SK-N-SH (cell line): Measurements from ENCODE around the gene GALNTL6.

ENCODE experiments used
- CHD2 ChIP-seq: fragments of 150-350 bp; IDR thresholded peaks from 2 replicates; pipeline ENCODE4 v1.6.1; 2018; ENCODE audit warnings: low read length; ENCODE audit not compliant: partially characterized antibody
- EP300 ChIP-seq, 2 experiments: IDR thresholded peaks; 2 replicates each; pipeline versions ENCODE4 v1.4.0 to v1.6.1; 2012; ENCODE audit warnings: borderline replicate concordance in 1 of 2, low read depth in 1 of 2, low read length in 1 of 2
- FOSL2 ChIP-seq: IDR thresholded peaks from 2 replicates; pipeline ENCODE4 v1.4.0; 2012; ENCODE audit warnings: low read depth, mild to moderate bottlenecking, moderate library complexity, borderline replicate concordance
- IRF3 ChIP-seq: fragments of 150-350 bp; IDR thresholded peaks from 2 replicates; pipeline ENCODE4 v1.6.1; 2016; ENCODE audit warnings: mild to moderate bottlenecking, low read depth, low read length
- MXI1 ChIP-seq: IDR thresholded peaks from 2 replicates; pipeline ENCODE4 v1.6.1; 2012; ENCODE audit warnings: mild to moderate bottlenecking, low read depth, low read length, improper control_type of control experiment
- POLR2AphosphoS5 ChIP-seq: IDR thresholded peaks from 2 replicates; pipeline ENCODE4 v1.6.1; 2012; ENCODE audit warnings: low read depth, low read length
- RAD21 ChIP-seq: IDR thresholded peaks from 2 replicates; pipeline ENCODE4 v1.6.1; 2012; ENCODE audit warnings: mild to moderate bottlenecking, low read length
- RCOR1 ChIP-seq: fragments of 150-350 bp; IDR thresholded peaks from 2 replicates; pipeline ENCODE4 v1.6.1; 2017; ENCODE audit warnings: antibody characterized with exemption, low read length
- SIN3A ChIP-seq: IDR thresholded peaks from 2 replicates; pipeline ENCODE4 v1.6.1; 2012; ENCODE audit warnings: low read depth, mild to moderate bottlenecking, low read length, moderate library complexity, borderline replicate concordance
- TAF1 ChIP-seq: IDR thresholded peaks from 2 replicates; pipeline ENCODE4 v1.6.1; 2012; ENCODE audit warnings: low read depth, mild to moderate bottlenecking, low read length, moderate library complexity, borderline replicate concordance
- USF2 ChIP-seq: fragments of 150-350 bp; IDR thresholded peaks from 2 replicates; pipeline ENCODE4 v1.6.1; 2017; ENCODE audit warnings: antibody characterized with exemption, low read length, low read depth, borderline replicate concordance
- TF ChIP-seq, protein P1 (sequence below): fragments of 200-600 bp; sonication (generic); IDR thresholded peaks from 2 replicates; pipeline ENCODE4 v1.6.1; 2017; ENCODE audit warnings: antibody characterized with exemption, mild to moderate bottlenecking, moderate library complexity
- TF ChIP-seq, protein P2 (sequence below): IDR thresholded peaks from 2 replicates; pipeline ENCODE4 v1.6.1; 2012; ENCODE audit warnings: mild to moderate bottlenecking, low read depth, low read length, moderate library complexity
- TF ChIP-seq, protein P3 (sequence below): IDR thresholded peaks from 2 replicates; pipeline ENCODE4 v1.4.0; 2012; ENCODE audit warnings: low read depth, borderline replicate concordance

- TF ChIP-seq POLR2AphosphoS5 = no peak
- TF ChIP-seq IRF3 = no peak
- TF ChIP-seq, protein P1, sequence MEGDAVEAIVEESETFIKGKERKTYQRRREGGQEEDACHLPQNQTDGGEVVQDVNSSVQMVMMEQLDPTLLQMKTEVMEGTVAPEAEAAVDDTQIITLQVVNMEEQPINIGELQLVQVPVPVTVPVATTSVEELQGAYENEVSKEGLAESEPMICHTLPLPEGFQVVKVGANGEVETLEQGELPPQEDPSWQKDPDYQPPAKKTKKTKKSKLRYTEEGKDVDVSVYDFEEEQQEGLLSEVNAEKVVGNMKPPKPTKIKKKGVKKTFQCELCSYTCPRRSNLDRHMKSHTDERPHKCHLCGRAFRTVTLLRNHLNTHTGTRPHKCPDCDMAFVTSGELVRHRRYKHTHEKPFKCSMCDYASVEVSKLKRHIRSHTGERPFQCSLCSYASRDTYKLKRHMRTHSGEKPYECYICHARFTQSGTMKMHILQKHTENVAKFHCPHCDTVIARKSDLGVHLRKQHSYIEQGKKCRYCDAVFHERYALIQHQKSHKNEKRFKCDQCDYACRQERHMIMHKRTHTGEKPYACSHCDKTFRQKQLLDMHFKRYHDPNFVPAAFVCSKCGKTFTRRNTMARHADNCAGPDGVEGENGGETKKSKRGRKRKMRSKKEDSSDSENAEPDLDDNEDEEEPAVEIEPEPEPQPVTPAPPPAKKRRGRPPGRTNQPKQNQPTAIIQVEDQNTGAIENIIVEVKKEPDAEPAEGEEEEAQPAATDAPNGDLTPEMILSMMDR = no peak
- TF ChIP-seq, protein P2, sequence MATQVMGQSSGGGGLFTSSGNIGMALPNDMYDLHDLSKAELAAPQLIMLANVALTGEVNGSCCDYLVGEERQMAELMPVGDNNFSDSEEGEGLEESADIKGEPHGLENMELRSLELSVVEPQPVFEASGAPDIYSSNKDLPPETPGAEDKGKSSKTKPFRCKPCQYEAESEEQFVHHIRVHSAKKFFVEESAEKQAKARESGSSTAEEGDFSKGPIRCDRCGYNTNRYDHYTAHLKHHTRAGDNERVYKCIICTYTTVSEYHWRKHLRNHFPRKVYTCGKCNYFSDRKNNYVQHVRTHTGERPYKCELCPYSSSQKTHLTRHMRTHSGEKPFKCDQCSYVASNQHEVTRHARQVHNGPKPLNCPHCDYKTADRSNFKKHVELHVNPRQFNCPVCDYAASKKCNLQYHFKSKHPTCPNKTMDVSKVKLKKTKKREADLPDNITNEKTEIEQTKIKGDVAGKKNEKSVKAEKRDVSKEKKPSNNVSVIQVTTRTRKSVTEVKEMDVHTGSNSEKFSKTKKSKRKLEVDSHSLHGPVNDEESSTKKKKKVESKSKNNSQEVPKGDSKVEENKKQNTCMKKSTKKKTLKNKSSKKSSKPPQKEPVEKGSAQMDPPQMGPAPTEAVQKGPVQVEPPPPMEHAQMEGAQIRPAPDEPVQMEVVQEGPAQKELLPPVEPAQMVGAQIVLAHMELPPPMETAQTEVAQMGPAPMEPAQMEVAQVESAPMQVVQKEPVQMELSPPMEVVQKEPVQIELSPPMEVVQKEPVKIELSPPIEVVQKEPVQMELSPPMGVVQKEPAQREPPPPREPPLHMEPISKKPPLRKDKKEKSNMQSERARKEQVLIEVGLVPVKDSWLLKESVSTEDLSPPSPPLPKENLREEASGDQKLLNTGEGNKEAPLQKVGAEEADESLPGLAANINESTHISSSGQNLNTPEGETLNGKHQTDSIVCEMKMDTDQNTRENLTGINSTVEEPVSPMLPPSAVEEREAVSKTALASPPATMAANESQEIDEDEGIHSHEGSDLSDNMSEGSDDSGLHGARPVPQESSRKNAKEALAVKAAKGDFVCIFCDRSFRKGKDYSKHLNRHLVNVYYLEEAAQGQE = no peak
- no peak for TF ChIP-seq RCOR1
- TF ChIP-seq USF2 = no peak
- no peak for TF ChIP-seq RAD21
- no peak for TF ChIP-seq EP300 (IDR thresholded peaks at IDR 0.05; ENCODE audit: borderline replicate concordance in 1 of 2, low read depth in 1 of 2, low read length in 1 of 2)
- no peak for TF ChIP-seq SIN3A
- no peak for TF ChIP-seq TAF1
- no peak for TF ChIP-seq CHD2
- TF ChIP-seq FOSL2 = no peak
- TF ChIP-seq MXI1 = no peak
- TF ChIP-seq, protein P3, sequence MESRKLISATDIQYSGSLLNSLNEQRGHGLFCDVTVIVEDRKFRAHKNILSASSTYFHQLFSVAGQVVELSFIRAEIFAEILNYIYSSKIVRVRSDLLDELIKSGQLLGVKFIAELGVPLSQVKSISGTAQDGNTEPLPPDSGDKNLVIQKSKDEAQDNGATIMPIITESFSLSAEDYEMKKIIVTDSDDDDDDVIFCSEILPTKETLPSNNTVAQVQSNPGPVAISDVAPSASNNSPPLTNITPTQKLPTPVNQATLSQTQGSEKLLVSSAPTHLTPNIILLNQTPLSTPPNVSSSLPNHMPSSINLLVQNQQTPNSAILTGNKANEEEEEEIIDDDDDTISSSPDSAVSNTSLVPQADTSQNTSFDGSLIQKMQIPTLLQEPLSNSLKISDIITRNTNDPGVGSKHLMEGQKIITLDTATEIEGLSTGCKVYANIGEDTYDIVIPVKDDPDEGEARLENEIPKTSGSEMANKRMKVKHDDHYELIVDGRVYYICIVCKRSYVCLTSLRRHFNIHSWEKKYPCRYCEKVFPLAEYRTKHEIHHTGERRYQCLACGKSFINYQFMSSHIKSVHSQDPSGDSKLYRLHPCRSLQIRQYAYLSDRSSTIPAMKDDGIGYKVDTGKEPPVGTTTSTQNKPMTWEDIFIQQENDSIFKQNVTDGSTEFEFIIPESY = no peak
Observed at GRCh38 chr4:173014836-173015235, 1201.6 kb downstream of the GALNTL6 start.
